ENCODE data around the gene COPS9.

DNA sequence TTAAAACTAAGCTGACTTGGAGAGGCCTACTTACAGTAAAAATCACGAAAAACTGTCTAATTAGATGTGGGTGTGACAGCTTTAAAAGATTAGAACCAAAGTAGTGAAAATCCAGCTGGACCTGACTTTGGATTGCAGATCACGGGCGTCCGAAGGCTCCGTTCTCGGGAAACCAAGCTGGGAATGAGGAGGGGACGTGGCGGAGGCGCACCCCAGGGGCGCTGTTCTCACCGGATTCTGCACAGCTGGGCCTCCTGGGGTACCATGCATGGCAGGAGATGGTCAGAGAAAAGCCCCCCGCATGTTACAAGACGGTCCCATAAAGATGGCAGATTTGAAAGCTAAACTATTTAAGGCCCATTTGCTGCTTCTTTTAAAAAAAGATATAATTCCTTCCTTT is 9.4 kb upstream of the COPS9 start:
- TF ChIP-seq, protein P1, sequence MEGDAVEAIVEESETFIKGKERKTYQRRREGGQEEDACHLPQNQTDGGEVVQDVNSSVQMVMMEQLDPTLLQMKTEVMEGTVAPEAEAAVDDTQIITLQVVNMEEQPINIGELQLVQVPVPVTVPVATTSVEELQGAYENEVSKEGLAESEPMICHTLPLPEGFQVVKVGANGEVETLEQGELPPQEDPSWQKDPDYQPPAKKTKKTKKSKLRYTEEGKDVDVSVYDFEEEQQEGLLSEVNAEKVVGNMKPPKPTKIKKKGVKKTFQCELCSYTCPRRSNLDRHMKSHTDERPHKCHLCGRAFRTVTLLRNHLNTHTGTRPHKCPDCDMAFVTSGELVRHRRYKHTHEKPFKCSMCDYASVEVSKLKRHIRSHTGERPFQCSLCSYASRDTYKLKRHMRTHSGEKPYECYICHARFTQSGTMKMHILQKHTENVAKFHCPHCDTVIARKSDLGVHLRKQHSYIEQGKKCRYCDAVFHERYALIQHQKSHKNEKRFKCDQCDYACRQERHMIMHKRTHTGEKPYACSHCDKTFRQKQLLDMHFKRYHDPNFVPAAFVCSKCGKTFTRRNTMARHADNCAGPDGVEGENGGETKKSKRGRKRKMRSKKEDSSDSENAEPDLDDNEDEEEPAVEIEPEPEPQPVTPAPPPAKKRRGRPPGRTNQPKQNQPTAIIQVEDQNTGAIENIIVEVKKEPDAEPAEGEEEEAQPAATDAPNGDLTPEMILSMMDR (IDR thresholded peaks at IDR 0.05), result no peak
- TF ChIP-seq POLR2A (IDR thresholded peaks at IDR 0.05), result no peak
- TF ChIP-seq EP300 (IDR thresholded peaks at IDR 0.05), result no peak
- TF ChIP-seq POLR2AphosphoS5 (IDR thresholded peaks at IDR 0.05), result no peak
